Breast epithelium (tissue), 4 donors: ENCODE results near the gene STAC3. TPM values are rescaled to one million over a fixed set of nuclear protein-coding genes. Genes with fewer than 3 reads are reported as not detected.

Experiments used
- DNase-seq, 2 donors: peaks; one replicate each; pipeline ENCODE4 v3.0.0-alpha.2; 2019; ENCODE audit warnings: low spot score in 2 of 2
- H3K27ac ChIP-seq, 2 donors: fragments of 200-600 bp; sonication (generic) in 1 of 2; one replicate each; pipeline ENCODE4 v1.5.1; 2016 to 2019; ENCODE audit warnings: mild to moderate bottlenecking in 1 of 2
- H3K27me3 ChIP-seq, 2 donors: fragments of 200-600 bp; sonication (generic) in 1 of 2; one replicate each; pipeline versions ENCODE4 v1.5.1 to v1.6.0; 2017 to 2019; ENCODE audit warnings: control low read depth in 1 of 2, mild to moderate bottlenecking in 1 of 2
- H3K36me3 ChIP-seq: fragments of 200-600 bp; one replicate; pipeline ENCODE4 v1.5.1; 2019
- H3K4me1 ChIP-seq, 2 donors: fragments of 200-600 bp; sonication (generic); one replicate each; pipeline ENCODE4 v1.5.1; 2016 to 2019; ENCODE audit warnings: control low read depth in 1 of 2
- H3K4me3 ChIP-seq, 3 donors: fragments of 200-600 bp; sonication (generic); 1 replicate in 2 of 3; 2 replicates in 1 of 3; pipeline ENCODE4 v1.5.1; 2016 to 2019; ENCODE audit warnings: mild to moderate bottlenecking in 3 of 3, moderate library complexity in 2 of 3
- H3K9me3 ChIP-seq, 2 donors: fragments of 200-600 bp; sonication (generic) in 1 of 2; one replicate each; pipeline ENCODE4 v1.5.1; 2016 to 2019; ENCODE audit warnings: control low read depth in 1 of 2
- POLR2A ChIP-seq: fragments of 450-650 bp; IDR thresholded peaks from one replicate; pipeline ENCODE4 v1.6.1; 2016; ENCODE audit warnings: antibody characterized with exemption, mild to moderate bottlenecking, moderate library complexity
- POLR2AphosphoS5 ChIP-seq, 3 donors: sonication (generic); formaldehyde crosslinking; IDR thresholded peaks; one replicate each; pipeline ENCODE4 v1.6.1; 2017; ENCODE audit warnings: antibody characterized with exemption in 3 of 3
- intact Hi-C: fragments of 100-400 bp; cut with DNase I; formaldehyde crosslinking; loops from one replicate; pipeline ENCODE4 v1.15.1; 2023; ENCODE audit warnings: low total_unique reads
- total RNA-seq, 3 donors: library from RNA; depleted of rRNA; stranded (reverse); fragments of >200 nt; gene quantifications; one replicate each; pipeline ENCODE4 v1.1.0, GENCODE V29; 2016
- TF ChIP-seq, protein P1 (sequence below), 3 donors: fragments of 450-650 bp; IDR thresholded peaks; one replicate each; pipeline ENCODE4 v1.5.1; 2016 to 2017; ENCODE audit warnings: antibody characterized with exemption in 3 of 3, mild to moderate bottlenecking in 3 of 3, moderate library complexity in 3 of 3

STAC3 gene
- total RNA-seq, 3 donors from 2014 or later, result 0.98 to 3.2 (median 1.6) TPM

DNA sequence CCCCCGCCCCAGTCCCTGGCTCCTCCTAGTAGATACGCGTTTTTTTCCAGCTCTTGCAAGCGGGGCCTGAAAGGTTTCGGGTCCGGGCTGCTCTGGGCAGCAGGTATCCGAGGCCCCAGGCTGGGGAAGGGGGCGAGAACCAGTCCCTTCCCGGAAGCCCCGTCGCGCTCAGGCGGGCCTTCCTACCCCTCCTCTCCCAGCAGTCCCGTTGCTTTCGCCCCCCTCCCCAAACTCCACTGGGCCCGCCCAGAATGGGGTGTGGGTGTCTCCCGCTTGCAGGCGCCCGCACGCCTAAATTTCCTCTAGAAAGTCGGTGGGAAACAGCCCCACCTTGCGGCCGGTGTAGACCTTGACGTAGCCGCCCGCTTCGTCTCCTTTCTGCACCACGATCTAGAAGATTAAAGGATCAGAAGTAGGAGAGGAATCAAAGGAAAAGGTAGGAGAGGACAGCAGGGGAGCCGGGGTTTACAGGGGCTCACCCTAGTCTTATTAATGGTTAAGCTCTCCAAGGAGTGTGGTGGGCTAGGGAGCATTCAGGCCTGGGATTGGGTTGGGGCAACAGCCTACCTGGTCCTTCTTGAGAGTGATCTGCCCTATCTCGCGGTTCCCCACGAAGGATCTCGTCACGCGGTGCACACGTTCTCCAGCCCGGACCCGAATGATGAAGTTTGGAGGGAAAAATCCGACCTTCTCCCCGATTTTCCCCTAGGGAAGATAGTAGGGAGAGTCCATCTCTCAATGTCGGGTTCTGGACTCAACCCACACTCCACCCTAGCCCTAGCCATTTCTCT is 7.3 kb downstream of the STAC3 start:
- TF ChIP-seq, protein P1, sequence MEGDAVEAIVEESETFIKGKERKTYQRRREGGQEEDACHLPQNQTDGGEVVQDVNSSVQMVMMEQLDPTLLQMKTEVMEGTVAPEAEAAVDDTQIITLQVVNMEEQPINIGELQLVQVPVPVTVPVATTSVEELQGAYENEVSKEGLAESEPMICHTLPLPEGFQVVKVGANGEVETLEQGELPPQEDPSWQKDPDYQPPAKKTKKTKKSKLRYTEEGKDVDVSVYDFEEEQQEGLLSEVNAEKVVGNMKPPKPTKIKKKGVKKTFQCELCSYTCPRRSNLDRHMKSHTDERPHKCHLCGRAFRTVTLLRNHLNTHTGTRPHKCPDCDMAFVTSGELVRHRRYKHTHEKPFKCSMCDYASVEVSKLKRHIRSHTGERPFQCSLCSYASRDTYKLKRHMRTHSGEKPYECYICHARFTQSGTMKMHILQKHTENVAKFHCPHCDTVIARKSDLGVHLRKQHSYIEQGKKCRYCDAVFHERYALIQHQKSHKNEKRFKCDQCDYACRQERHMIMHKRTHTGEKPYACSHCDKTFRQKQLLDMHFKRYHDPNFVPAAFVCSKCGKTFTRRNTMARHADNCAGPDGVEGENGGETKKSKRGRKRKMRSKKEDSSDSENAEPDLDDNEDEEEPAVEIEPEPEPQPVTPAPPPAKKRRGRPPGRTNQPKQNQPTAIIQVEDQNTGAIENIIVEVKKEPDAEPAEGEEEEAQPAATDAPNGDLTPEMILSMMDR (IDR thresholded peaks at IDR 0.05), result peak; percentile 59 to 71 (median 65)
- TF ChIP-seq POLR2AphosphoS5 (IDR thresholded peaks at IDR 0.05), result no peak
- no peaks in the 10 kb centered on the region for H3K9me3 ChIP-seq
- intact Hi-C loops, result loop anchor here (10.0 kb wide), 1 partner anchor 1111 kb away; no protein-coding TSS in a partner anchor
- H3K27me3 ChIP-seq, result peaks cover 0 to 32% of the 10 kb centered on the region in 2 donors
- H3K4me1 ChIP-seq, result peaks cover 13 to 19% of the 10 kb centered on the region in 2 donors
- peak; percentile 58 to 79 for DNase-seq
- no peak overlapping the region for H3K27ac ChIP-seq
- H3K4me3 ChIP-seq, result peak overlapping the region; percentile 23 to 67 (median 52)
- no peaks in the 10 kb centered on the region for H3K36me3 ChIP-seq

DNA sequence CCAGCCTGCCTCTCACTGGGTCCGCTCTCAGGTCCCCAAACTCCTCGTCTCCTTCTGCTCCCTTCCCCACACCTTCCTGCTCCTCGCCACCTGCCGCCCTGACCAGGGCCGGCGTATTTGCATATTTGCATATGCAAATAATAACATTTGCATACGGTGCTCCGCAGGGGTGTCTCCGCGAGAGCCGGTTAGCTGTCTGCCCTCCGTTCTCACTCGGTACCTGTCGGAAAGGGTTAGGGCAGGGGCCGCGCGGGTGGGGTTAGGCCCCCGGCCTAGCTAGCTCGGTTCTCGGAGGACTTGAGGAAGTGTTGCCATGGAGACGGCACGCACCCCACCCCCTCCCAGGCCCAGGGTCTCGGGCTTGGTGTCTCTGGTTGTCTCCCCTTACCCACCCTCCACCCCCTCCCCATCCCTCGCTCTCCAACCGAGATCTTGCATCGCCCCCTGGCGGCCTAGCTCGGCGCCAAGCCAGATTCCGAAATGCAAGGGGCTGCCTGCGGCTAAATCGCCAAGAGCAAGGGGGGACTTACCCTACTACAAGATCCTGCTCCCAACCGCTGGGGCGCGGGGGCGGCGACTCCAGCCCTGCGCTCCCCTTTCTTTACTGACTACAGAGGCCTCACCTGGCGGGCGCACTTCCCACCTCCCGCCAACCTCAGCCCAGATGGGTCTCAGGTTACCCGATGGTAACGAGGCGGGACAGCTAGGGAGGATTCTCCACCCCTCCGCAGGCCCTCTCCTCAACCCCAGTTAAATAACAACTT is 8.1 kb downstream of the STAC3 start:
- Histone ChIP-seq H3K9me3 (no peaks in the 10 kb centered on the region), H3K4me3 (peak overlapping the region; percentile 23 to 67 (median 52)), H3K36me3 (no peaks in the 10 kb centered on the region), H3K27me3 (peaks cover 3 to 35% of the 10 kb centered on the region in 2 donors), H3K4me1 (peaks cover 19 to 20% of the 10 kb centered on the region in 2 donors), H3K27ac (peak overlapping the region in 1 of 2 donors; percentile 32)
- TF ChIP-seq, protein P1 (IDR thresholded peaks at IDR 0.05), result peak; percentile 1 to 21 (median 17)
- TF ChIP-seq POLR2AphosphoS5 (IDR thresholded peaks at IDR 0.05) (no peak), POLR2A (no peak)
- DNase-seq, result peak in 1 of 2 donors; percentile 41
- intact Hi-C loops, result loop anchor here (10.0 kb wide), 1 partner anchor 1112 kb away; no protein-coding TSS in a partner anchor

DNA sequence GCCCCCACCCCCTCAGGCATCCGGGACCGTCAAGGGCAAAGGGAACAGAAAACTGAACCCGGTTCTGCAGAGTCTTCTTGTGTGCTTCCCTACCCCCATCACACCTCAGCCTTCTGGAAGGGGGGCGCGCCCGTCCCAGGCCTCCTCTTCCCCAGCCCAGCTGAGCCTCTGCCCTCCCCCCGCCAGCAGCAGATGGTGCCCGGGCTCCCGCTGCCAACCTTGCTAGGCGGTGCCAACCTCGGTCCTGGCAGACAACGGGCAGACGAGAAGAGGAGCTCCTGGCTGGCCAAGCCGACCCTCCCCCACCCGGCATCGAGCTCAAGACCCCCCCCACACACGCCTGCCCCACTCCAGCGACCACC is 8.7 kb downstream of the STAC3 start:
- DNase-seq, result peak in 1 of 2 donors; percentile 60
- H3K9me3 ChIP-seq, result no peaks in the 10 kb centered on the region
- intact Hi-C loops, result loop anchor here (10.0 kb wide), 1 partner anchor 1112 kb away; no protein-coding TSS in a partner anchor
- peaks cover 19 to 22% of the 10 kb centered on the region in 2 donors for H3K4me1 ChIP-seq
- H3K4me3 ChIP-seq, result peak overlapping the region in 2 of 3 donors; percentile 52 to 67
- H3K27ac ChIP-seq, result peak overlapping the region in 1 of 2 donors; percentile 32
- H3K27me3 ChIP-seq, result peaks cover 3 to 35% of the 10 kb centered on the region in 2 donors
- no peaks in the 10 kb centered on the region for H3K36me3 ChIP-seq
- TF ChIP-seq POLR2A (no peak), POLR2AphosphoS5 (IDR thresholded peaks at IDR 0.05) (no peak)
- TF ChIP-seq, protein P1 (IDR thresholded peaks at IDR 0.05), result no peak

DNA sequence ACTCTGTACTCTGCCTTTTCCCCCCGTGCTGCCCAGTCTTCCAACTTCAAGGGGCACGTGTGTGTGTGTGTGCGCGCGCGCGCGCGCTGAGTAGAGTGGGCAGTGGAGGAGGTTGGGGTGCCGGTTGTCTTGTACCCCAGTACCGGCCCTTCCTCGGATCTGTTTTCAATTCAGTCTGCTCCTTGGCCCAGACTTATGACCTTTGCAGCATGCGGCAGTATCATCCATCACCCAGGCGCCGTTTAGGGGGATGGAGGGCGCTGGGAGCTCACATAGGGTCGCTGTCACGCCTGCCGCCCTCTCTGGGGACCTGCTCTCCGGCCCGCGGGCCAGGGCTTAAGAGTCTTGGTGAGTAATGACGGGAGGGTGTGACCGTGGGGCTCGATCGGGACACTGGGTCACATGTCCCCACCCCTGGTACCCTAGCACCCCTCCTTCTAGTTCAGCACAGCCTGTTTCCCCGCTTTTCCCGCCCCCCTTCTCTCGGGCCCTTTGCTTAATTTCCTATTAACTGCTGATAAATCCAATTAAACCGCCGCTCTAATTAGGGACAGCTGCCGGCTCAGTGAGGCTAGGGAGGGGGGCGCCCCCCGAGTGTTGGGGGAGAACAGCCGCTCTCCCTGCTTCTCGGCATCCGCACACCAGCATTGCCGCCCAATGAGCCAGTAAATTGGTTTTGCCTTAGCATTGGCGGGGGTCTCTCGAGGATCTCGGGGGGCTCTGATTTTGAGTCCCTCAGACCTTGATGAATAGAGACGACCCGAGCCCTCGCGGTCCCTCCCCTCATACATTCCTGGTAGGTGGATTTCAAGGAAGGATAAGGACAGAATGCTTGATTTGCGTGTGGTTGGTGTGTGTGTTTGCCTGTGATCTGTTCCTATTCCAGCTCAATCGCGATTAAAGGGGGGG is 9.3 kb downstream of the STAC3 start:
- Histone ChIP-seq H3K4me3 (peak overlapping the region in 2 of 3 donors; percentile 52 to 67), H3K4me1 (peaks cover 19 to 22% of the 10 kb centered on the region in 2 donors)
- intact Hi-C loops, result loop anchor here (10.0 kb wide), 1 partner anchor 1113 kb away; no protein-coding TSS in a partner anchor

More for the DNA sequence above, 9.3 kb downstream of the STAC3 start:
- H3K27me3 ChIP-seq, result peaks cover 3 to 35% of the 10 kb centered on the region in 2 donors
- TF ChIP-seq POLR2A, result no peak
- TF ChIP-seq, protein P1 (IDR thresholded peaks at IDR 0.05), result no peak
- TF ChIP-seq POLR2AphosphoS5 (IDR thresholded peaks at IDR 0.05), result no peak
- no peak for DNase-seq
- no peak overlapping the region for H3K27ac ChIP-seq
- H3K9me3 ChIP-seq, result no peaks in the 10 kb centered on the region
- no peaks in the 10 kb centered on the region for H3K36me3 ChIP-seq
